T-helper 17 cell (primary cell): Measurements from ENCODE around the gene MYADM. TPM values are rescaled to one million over a fixed set of nuclear protein-coding genes. Genes with fewer than 3 reads are reported as not detected.
"Not testable (repeated sequence)": the region's sequence is repeated elsewhere in the genome, so short reads cannot be mapped to it uniquely, and the experiment has no call there.

Experiments used
- ATAC-seq: fragments of 150-1000 bp; cut with Tn5 transposase; 2 replicates; pipeline ENCODE4 v1.10.0; 2021; ENCODE audit warnings: mild to moderate bottlenecking, moderate library complexity
- DNase-seq, 3 donors: peaks; one replicate each; pipeline versions ENCODE4 v3.0.0 to v3.0.0-alpha.2; 2020 to 2021
- H3K9me3 ChIP-seq: one replicate; pipeline ENCODE4 v1.7.0; 2013; ENCODE audit warnings: low read length, mild to moderate bottlenecking; ENCODE audit not compliant: control insufficient read depth, poor library complexity, severe bottlenecking
- H3K27ac Mint-ChIP-seq: one replicate; pipeline ENCODE4 v1.8.0; 2022; ENCODE audit warnings: mild to moderate bottlenecking, moderate library complexity, mixed read lengths
- H3K27me3 Mint-ChIP-seq: one replicate; pipeline ENCODE4 v1.8.0; 2022; ENCODE audit warnings: mixed read lengths
- H3K36me3 Mint-ChIP-seq: one replicate; pipeline ENCODE4 v1.8.0; 2022; ENCODE audit warnings: low read depth, mixed read lengths
- H3K4me1 Mint-ChIP-seq: one replicate; pipeline ENCODE4 v1.8.0; 2022; ENCODE audit warnings: mild to moderate bottlenecking, mixed read lengths
- H3K4me3 Mint-ChIP-seq: one replicate; pipeline ENCODE4 v1.8.0; 2022; ENCODE audit warnings: mild to moderate bottlenecking, moderate library complexity, mixed read lengths
- total RNA-seq, 4 donors: library from RNA in 2 of 4; stranded (reverse) in 2 of 4; gene quantifications; one replicate each; pipeline ENCODE4 v1.2.3 and lab custom pipeline; 2022 to 2026

The MYADM gene
- total RNA-seq (100 to 1,000 TPM; 392 to 670 TPM), total RNA-seq (lab: John Stamatoyannopoulos, UW) (20.6 to 259 reads per million in 2 donors)

- Mint-ChIP-seq H3K4me1 (peaks cover 27% of the 10 kb centered on the region), H3K27ac (peak within 1 kb of the TSS; percentile 100), H3K27me3 (no peaks in the 10 kb centered on the region), H3K36me3 (peaks cover 6% of the 10 kb centered on the region), H3K4me3 (peak within 1 kb of the TSS; percentile 89)
- ATAC-seq: peak; percentile 77
- peak; percentile 98 to 100 (median 100) for DNase-seq
- no peaks in the 10 kb centered on the region for H3K9me3 ChIP-seq
Measured at GRCh38 chr19:53867225-53868090, at the start of gene MYADM. MYADM (plus strand) TSS chr19:53867883; CDS start chr19:53873530, 5,647 bp downstream.

- Mint-ChIP-seq H3K4me1 (no peaks in the 10 kb centered on the region), H3K27ac (no peak overlapping the region), H3K4me3 (peak overlapping the region; percentile 19), H3K27me3 (peaks cover 10% of the 10 kb centered on the region), H3K36me3 (peaks cover under 1% of the 10 kb centered on the region)
- DNase-seq (no peak), ATAC-seq (no peak)
- no peaks in the 10 kb centered on the region for H3K9me3 ChIP-seq
Measured at GRCh38 chr19:53818756-53819155, 48.9 kb upstream of the MYADM start.

GRCh38 chr19:53819861-53820260, 47.8 kb upstream of the MYADM start:
- no peaks in the 10 kb centered on the region for H3K9me3 ChIP-seq
- H3K27ac Mint-ChIP-seq: no peak overlapping the region
- H3K4me1 Mint-ChIP-seq: no peaks in the 10 kb centered on the region
- no peak overlapping the region for H3K4me3 Mint-ChIP-seq
- H3K36me3 Mint-ChIP-seq: peaks cover 2% of the 10 kb centered on the region
- peaks cover 21% of the 10 kb centered on the region for H3K27me3 Mint-ChIP-seq
- no peak for ATAC-seq
- no peak for DNase-seq

- no peak overlapping the region for H3K4me3 Mint-ChIP-seq
- no peak for ATAC-seq
- no peaks in the 10 kb centered on the region for H3K9me3 ChIP-seq
- peaks cover 26% of the 10 kb centered on the region for H3K27me3 Mint-ChIP-seq
- H3K4me1 Mint-ChIP-seq: no peaks in the 10 kb centered on the region
- no peak for DNase-seq
- peaks cover 2% of the 10 kb centered on the region for H3K36me3 Mint-ChIP-seq
- H3K27ac Mint-ChIP-seq: no peak overlapping the region
Measured at GRCh38 chr19:53823380-53824120, 44.1 kb upstream of the MYADM start.

GRCh38 chr19:53824134-53824611, 43.5 kb upstream of the MYADM start, which contains the start of gene NLRP12:
NLRP12 (minus strand) TSS chr19:53824314; CDS start chr19:53824174, 140 bp downstream.
- Mint-ChIP-seq H3K4me1 (no peaks in the 10 kb centered on the region), H3K4me3 (no peak within 1 kb of the TSS), H3K27me3 (peaks cover 26% of the 10 kb centered on the region), H3K36me3 (peaks cover 2% of the 10 kb centered on the region), H3K27ac (no peak within 1 kb of the TSS)
- H3K9me3 ChIP-seq: no peaks in the 10 kb centered on the region
- no peak for DNase-seq
- peak; percentile 50 for ATAC-seq

GRCh38 chr19:53826876-53827275, 40.8 kb upstream of the MYADM start:
- H3K27me3 Mint-ChIP-seq: peaks cover 38% of the 10 kb centered on the region
- no peak overlapping the region for H3K27ac Mint-ChIP-seq
- no peaks in the 10 kb centered on the region for H3K9me3 ChIP-seq
- no peak overlapping the region for H3K4me3 Mint-ChIP-seq
- DNase-seq: no peak
- no peaks in the 10 kb centered on the region for H3K4me1 Mint-ChIP-seq
- H3K36me3 Mint-ChIP-seq: peaks cover 2% of the 10 kb centered on the region
- no peak for ATAC-seq

- Mint-ChIP-seq H3K4me3 (no peak overlapping the region), H3K36me3 (peaks cover 6% of the 10 kb centered on the region), H3K27me3 (peaks cover 54% of the 10 kb centered on the region), H3K27ac (no peak overlapping the region), H3K4me1 (peaks cover 6% of the 10 kb centered on the region)
- ATAC-seq (no peak), DNase-seq (no peak)
- no peaks in the 10 kb centered on the region for H3K9me3 ChIP-seq
Measured at GRCh38 chr19:53828531-53828930, 39.2 kb upstream of the MYADM start.

- H3K27ac Mint-ChIP-seq, H3K36me3 Mint-ChIP-seq, H3K4me1 Mint-ChIP-seq, H3K9me3 ChIP-seq, H3K4me3 Mint-ChIP-seq, DNase-seq, ATAC-seq: not testable (repeated sequence)
- H3K27me3 Mint-ChIP-seq: peaks cover 62% of the 10 kb centered on the region
Measured at GRCh38 chr19:53832861-53833260, 34.8 kb upstream of the MYADM start.

- DNase-seq, H3K36me3 Mint-ChIP-seq, H3K9me3 ChIP-seq, H3K4me1 Mint-ChIP-seq, ATAC-seq, H3K4me3 Mint-ChIP-seq, H3K27ac Mint-ChIP-seq: not testable (repeated sequence)
- peaks cover 34% of the 10 kb centered on the region for H3K27me3 Mint-ChIP-seq
Measured at GRCh38 chr19:53838446-53838845, 29.2 kb upstream of the MYADM start.

GRCh38 chr19:53840241-53840640, 27.4 kb upstream of the MYADM start:
- not testable (repeated sequence) for H3K4me1 Mint-ChIP-seq, H3K9me3 ChIP-seq, ATAC-seq, DNase-seq, H3K36me3 Mint-ChIP-seq, H3K27ac Mint-ChIP-seq, H3K4me3 Mint-ChIP-seq
- peaks cover 16% of the 10 kb centered on the region for H3K27me3 Mint-ChIP-seq

- H3K27me3 Mint-ChIP-seq: peaks cover 17% of the 10 kb centered on the region
- H3K36me3 Mint-ChIP-seq, H3K4me1 Mint-ChIP-seq, H3K27ac Mint-ChIP-seq, H3K9me3 ChIP-seq, H3K4me3 Mint-ChIP-seq, DNase-seq, ATAC-seq: not testable (repeated sequence)
Measured at GRCh38 chr19:53840914-53841313, 26.8 kb upstream of the MYADM start.

GRCh38 chr19:53844849-53845246, 22.8 kb upstream of the MYADM start:
- ATAC-seq: no peak

GRCh38 chr19:53847555-53847954, 20.1 kb upstream of the MYADM start:
- H3K4me3 Mint-ChIP-seq: no peak overlapping the region
- no peak overlapping the region for H3K27ac Mint-ChIP-seq
- peaks cover 5% of the 10 kb centered on the region for H3K4me1 Mint-ChIP-seq
- no peak for ATAC-seq
- H3K9me3 ChIP-seq: no peaks in the 10 kb centered on the region
- no peaks in the 10 kb centered on the region for H3K36me3 Mint-ChIP-seq
- peaks cover 30% of the 10 kb centered on the region for H3K27me3 Mint-ChIP-seq
- DNase-seq: no peak

More at GRCh38 chr19:53844849-53845246, 22.8 kb upstream of the MYADM start:
- no peak overlapping the region for H3K27ac Mint-ChIP-seq
- H3K4me3 Mint-ChIP-seq: no peak overlapping the region
- no peaks in the 10 kb centered on the region for H3K36me3 Mint-ChIP-seq
- no peak for DNase-seq
- H3K4me1 Mint-ChIP-seq: no peaks in the 10 kb centered on the region
- peaks cover 28% of the 10 kb centered on the region for H3K27me3 Mint-ChIP-seq
- no peaks in the 10 kb centered on the region for H3K9me3 ChIP-seq
